ENCODE measurements around the gene FDX2. TPM values are rescaled to one million over a fixed set of nuclear protein-coding genes. Genes with fewer than 3 reads are reported as not detected.

Gene FDX2
- total RNA-seq, 1 donor from 2014 or later: 24.7 TPM

DNA sequence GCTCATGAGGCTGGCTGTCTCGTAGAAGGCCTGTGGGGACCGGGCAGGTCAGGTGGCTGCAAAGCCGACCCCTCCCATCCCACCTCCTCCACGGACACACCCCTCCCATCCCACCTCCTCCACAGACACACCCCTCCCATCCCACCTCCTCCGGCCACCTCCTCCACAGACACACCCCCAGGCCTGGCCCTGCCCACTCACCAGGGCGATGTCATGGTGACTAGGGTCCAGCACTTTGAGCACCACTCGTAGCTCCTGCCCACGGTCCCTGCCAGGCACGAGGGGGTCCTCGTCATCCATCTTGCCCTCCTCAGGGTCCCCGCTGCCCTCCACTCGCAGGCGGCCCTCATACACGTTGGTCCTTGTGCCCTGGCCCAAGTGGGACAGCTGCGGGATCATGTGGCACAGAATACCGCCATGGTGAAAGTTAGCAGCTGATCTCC, 45.8 kb upstream of the FDX2 start:
- TF ChIP-seq, protein P1, sequence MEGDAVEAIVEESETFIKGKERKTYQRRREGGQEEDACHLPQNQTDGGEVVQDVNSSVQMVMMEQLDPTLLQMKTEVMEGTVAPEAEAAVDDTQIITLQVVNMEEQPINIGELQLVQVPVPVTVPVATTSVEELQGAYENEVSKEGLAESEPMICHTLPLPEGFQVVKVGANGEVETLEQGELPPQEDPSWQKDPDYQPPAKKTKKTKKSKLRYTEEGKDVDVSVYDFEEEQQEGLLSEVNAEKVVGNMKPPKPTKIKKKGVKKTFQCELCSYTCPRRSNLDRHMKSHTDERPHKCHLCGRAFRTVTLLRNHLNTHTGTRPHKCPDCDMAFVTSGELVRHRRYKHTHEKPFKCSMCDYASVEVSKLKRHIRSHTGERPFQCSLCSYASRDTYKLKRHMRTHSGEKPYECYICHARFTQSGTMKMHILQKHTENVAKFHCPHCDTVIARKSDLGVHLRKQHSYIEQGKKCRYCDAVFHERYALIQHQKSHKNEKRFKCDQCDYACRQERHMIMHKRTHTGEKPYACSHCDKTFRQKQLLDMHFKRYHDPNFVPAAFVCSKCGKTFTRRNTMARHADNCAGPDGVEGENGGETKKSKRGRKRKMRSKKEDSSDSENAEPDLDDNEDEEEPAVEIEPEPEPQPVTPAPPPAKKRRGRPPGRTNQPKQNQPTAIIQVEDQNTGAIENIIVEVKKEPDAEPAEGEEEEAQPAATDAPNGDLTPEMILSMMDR (IDR thresholded peaks at IDR 0.05; ENCODE audit: unreplicated experiment): no peak
- no peak for DNase-seq (ENCODE audit: low spot score, unreplicated experiment)
- H3K27ac Mint-ChIP-seq: no peak overlapping the region
- no peaks in the 10 kb centered on the region for H3K27me3 Mint-ChIP-seq
- H3K4me3 Mint-ChIP-seq (ENCODE audit: low read depth): no peak overlapping the region
- no peaks in the 10 kb centered on the region for H3K9me3 Mint-ChIP-seq (ENCODE audit: low read depth)
- peaks cover 12% of the 10 kb centered on the region for H3K36me3 Mint-ChIP-seq (ENCODE audit: insufficient read depth)
- no peaks in the 10 kb centered on the region for H3K4me1 Mint-ChIP-seq (ENCODE audit: low read depth)

DNA sequence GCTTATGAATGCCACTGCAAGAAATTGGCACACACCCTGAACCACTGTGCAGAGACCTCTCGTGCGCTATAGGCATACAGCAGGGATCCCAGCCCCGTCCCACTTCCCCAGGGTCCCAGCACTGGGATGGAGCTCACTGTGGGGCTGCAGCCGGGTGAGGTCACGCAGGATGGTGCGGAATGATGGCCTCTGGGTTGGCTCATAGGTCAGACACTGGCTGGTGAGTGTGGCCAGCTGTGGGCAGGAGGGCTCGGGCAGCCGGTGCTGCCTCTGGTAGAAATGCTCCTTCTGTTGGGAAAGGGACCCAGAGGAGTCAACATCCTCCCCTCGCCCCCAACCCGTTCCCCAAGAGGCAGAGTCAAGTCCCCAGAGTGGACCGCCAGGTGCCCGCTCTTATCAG, 40.6 kb upstream of the FDX2 start:
- no peaks in the 10 kb centered on the region for H3K27me3 Mint-ChIP-seq
- peaks cover 5% of the 10 kb centered on the region for H3K4me1 Mint-ChIP-seq (ENCODE audit: low read depth)
- H3K4me3 Mint-ChIP-seq (ENCODE audit: low read depth): no peak overlapping the region
- no peaks in the 10 kb centered on the region for H3K9me3 Mint-ChIP-seq (ENCODE audit: low read depth)
- no peak overlapping the region for H3K27ac Mint-ChIP-seq
- TF ChIP-seq, protein P1 (IDR thresholded peaks at IDR 0.05; ENCODE audit: unreplicated experiment): no peak
- DNase-seq (ENCODE audit: low spot score, unreplicated experiment): no peak
- H3K36me3 Mint-ChIP-seq (ENCODE audit: insufficient read depth): peaks cover 15% of the 10 kb centered on the region

DNA sequence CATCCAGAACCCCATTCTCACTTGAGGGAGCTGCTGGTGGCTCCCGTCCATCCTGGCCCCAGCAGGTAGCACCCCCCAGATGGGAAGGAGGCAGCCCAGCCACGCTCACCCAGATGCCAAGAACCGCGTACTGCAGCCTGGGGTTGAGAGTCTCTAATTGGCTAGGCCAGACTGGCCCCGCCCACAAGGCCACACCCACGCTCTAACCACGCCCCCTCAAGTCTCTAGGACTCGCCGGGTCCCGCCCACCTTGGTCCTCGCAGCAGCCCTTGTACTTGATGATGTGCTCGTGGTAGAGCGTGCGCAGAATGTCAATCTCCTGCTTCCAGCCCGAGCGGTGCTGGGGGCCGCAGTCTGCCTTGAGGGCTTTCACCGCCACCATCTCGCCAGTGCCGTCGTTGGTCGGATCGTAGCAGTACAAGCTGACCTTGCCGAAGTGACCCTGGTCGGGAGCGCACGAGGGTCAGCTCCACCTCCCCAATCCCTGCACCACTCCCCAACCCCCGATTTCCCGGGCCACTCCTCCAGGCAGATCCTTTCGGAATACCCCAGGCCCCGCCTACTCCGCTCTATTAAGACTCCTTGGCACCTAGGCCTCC, 38.1 kb upstream of the FDX2 start:
- Mint-ChIP-seq H3K36me3 (ENCODE audit: insufficient read depth) (peaks cover 9% of the 10 kb centered on the region), H3K27ac (peak overlapping the region; percentile 29), H3K27me3 (no peaks in the 10 kb centered on the region), H3K9me3 (ENCODE audit: low read depth) (no peaks in the 10 kb centered on the region), H3K4me3 (ENCODE audit: low read depth) (peak overlapping the region; percentile 42), H3K4me1 (ENCODE audit: low read depth) (peaks cover 5% of the 10 kb centered on the region)
- DNase-seq (ENCODE audit: low spot score, unreplicated experiment): peak; percentile 60
- TF ChIP-seq, protein P1 (IDR thresholded peaks at IDR 0.05; ENCODE audit: unreplicated experiment): no peak

DNA sequence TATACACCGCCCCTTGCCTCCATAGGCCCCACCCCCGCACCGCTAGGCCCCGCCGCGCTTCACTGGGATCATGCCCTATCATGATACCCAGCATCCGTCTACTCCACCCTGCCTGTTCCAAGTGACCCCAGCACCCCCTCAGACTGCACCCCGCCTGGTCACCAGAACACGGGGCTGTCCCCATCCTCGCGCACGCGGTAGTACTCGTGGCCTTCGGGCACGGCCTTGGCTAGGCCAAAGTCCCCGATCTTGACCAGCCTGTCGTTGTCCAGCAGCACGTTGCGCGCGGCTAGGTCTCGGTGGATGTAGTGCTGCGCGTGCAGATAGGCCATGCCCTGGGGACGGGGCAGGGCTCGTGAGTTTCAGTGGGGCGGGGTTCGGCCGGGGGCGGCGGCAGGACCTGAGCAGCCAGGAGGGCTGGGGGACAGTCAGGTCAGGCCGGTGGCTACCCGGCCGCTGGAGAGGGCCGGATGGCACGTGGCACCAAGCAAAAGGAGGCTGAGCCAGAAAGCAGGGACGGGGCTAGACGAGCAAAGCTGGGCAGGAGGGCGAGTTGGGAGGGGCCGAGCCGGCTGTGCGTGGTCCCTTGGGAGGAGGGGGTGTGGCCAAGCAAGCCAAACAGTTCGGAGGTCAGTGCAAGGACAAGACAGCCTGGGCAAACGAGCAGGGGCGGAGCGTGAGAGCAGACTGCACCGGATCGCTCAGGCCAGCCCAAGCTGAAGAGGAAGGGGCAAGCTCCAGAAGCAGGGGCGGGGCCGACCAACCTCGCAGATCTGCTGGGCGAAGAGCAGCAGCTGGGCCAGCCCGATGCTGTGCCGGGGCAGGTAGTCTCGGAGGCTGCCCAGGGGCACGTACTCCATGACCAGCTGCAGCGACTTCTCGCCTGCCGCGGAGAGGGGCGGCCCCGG, 37.2 kb upstream of the FDX2 start:
- DNase-seq (ENCODE audit: low spot score, unreplicated experiment): peak; percentile 55
- TF ChIP-seq, protein P1 (IDR thresholded peaks at IDR 0.05; ENCODE audit: unreplicated experiment): no peak
- H3K4me3 Mint-ChIP-seq (ENCODE audit: low read depth): peak overlapping the region; percentile 51
- H3K4me1 Mint-ChIP-seq (ENCODE audit: low read depth): peaks cover 5% of the 10 kb centered on the region
- peaks cover 9% of the 10 kb centered on the region for H3K36me3 Mint-ChIP-seq (ENCODE audit: insufficient read depth)
- H3K27ac Mint-ChIP-seq: peak overlapping the region; percentile 51
- no peaks in the 10 kb centered on the region for H3K9me3 Mint-ChIP-seq (ENCODE audit: low read depth)
- no peaks in the 10 kb centered on the region for H3K27me3 Mint-ChIP-seq

- Mint-ChIP-seq H3K27me3 (no peaks in the 10 kb centered on the region), H3K27ac (no peak overlapping the region), H3K36me3 (ENCODE audit: insufficient read depth) (no peaks in the 10 kb centered on the region), H3K4me3 (ENCODE audit: low read depth) (no peak overlapping the region), H3K4me1 (ENCODE audit: low read depth) (no peaks in the 10 kb centered on the region), H3K9me3 (ENCODE audit: low read depth) (no peaks in the 10 kb centered on the region)
- no peak for DNase-seq (ENCODE audit: low spot score, unreplicated experiment)
- TF ChIP-seq, protein P1 (IDR thresholded peaks at IDR 0.05; ENCODE audit: unreplicated experiment): no peak
Measured at GRCh38 chr19:10346509-10346908, 30.7 kb upstream of the FDX2 start.
